Fibroblast of lung (primary cell): Measurements from ENCODE around the gene FBXW11.

Experiments
- EZH2 ChIP-seq: IDR thresholded peaks from 2 replicates; pipeline ENCODE4 v1.5.1; 2012; ENCODE audit warnings: low read length, control low read depth, mild to moderate bottlenecking; ENCODE audit errors: missing control alignments
- TF ChIP-seq, protein P1 (sequence below), 2 donors: IDR thresholded peaks in 1 of 2; conservative IDR thresholded peaks in 1 of 2; 1 replicate in 1 of 2; 2 replicates in 1 of 2; pipeline ENCODE4 v1.5.1; 2011 to 2012; ENCODE audit warnings: low read length in 2 of 2, control low read depth in 1 of 2, inconsistent platforms in 1 of 2, low read depth in 1 of 2, mild to moderate bottlenecking in 1 of 2

DNA sequence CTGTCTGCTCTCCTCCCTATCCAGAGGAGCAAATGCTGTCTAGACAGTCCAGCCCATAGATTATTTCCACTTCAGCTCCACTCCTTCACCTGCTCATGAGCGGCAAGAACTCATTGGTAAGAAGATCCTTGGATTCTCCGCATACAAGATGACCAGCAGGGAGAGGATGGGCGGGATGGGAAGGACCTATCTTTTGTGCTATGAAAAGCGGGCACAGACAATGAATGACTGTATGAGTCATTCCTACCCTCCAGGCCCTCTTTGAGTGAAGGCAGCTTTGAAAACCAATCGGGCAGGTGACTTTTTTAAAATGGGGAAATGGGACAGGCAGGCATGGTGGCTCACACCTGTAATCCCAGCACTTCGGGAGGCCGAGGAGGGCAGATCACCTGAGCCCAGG, 171.4 kb downstream of the FBXW11 start:
- TF ChIP-seq, protein P1, sequence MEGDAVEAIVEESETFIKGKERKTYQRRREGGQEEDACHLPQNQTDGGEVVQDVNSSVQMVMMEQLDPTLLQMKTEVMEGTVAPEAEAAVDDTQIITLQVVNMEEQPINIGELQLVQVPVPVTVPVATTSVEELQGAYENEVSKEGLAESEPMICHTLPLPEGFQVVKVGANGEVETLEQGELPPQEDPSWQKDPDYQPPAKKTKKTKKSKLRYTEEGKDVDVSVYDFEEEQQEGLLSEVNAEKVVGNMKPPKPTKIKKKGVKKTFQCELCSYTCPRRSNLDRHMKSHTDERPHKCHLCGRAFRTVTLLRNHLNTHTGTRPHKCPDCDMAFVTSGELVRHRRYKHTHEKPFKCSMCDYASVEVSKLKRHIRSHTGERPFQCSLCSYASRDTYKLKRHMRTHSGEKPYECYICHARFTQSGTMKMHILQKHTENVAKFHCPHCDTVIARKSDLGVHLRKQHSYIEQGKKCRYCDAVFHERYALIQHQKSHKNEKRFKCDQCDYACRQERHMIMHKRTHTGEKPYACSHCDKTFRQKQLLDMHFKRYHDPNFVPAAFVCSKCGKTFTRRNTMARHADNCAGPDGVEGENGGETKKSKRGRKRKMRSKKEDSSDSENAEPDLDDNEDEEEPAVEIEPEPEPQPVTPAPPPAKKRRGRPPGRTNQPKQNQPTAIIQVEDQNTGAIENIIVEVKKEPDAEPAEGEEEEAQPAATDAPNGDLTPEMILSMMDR (conservative IDR thresholded peaks at IDR 0.05 in 1 of 2, IDR thresholded peaks at IDR 0.05 in 1 of 2; ENCODE audit: low read depth in 1 of 2, low read length in 2 of 2), result no peak
- no peak for TF ChIP-seq EZH2
